Ecto neural progenitor cell (in vitro differentiated cells): Measurements from ENCODE around the gene CCDC148.

Experiments
- DNase-seq: peaks from one replicate; pipeline ENCODE4 v3.0.0-alpha.2; 2018; ENCODE audit warnings: low spot score

Gene CCDC148

DNA sequence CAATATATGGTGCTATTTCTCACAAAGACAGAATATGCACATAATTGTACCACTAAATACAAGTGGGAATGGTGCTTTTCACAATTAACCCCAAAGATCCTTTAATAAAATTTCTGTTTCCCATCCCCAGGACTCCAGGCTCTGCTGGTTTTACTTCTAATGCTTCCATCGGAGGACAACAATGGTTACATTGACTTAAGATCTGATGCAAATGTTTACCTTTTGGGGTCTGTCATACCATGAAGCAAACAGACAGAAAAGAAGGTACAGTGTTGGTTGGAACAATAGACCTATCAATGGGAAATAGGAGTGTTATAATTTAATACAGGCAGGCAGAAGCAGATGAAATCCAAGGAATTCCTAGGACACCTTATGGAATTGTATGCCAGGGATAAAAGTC, 249.2 kb downstream of the CCDC148 start:
- no peak for DNase-seq

DNA sequence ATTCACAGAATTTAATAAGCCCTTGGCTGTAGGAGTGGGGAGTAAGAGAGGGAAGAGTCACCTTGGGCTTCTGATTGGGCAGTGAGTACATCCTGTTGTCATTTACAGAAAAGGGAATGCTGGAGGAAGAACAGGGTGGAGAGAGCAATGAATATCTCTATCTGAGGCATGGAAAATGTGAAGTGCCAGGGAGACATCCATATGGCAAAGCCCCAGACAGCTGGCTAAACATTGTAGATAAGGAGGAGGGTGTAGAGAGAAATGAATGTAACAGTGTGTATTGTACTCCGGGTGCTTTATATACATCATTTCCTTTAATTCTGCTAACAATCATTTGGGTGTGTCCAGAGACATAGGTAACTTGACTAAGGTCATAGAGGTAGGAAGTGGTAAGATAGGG, 251.3 kb downstream of the CCDC148 start:
- no peak for DNase-seq

DNA sequence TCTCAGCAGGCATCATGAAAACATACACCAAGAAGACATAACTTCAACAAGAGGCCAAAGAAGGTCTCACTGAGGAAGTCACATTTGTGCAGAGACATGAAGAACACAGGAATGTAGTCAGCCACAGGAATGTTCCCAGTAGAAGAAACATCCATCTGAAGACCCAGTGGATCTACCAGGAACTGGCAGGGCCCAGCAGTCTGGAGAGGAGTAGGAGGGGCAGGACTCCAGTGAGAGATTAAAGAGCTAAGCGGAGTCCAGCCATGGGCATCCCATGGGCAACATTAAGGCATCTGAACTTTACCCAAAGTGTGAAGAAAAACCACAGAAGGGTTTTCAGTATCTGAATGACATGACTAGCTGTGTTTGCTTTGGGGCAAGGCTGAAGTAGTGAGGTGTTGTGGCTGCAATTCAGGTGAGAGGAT, 251.8 kb downstream of the CCDC148 start:
- DNase-seq: no peak

DNA sequence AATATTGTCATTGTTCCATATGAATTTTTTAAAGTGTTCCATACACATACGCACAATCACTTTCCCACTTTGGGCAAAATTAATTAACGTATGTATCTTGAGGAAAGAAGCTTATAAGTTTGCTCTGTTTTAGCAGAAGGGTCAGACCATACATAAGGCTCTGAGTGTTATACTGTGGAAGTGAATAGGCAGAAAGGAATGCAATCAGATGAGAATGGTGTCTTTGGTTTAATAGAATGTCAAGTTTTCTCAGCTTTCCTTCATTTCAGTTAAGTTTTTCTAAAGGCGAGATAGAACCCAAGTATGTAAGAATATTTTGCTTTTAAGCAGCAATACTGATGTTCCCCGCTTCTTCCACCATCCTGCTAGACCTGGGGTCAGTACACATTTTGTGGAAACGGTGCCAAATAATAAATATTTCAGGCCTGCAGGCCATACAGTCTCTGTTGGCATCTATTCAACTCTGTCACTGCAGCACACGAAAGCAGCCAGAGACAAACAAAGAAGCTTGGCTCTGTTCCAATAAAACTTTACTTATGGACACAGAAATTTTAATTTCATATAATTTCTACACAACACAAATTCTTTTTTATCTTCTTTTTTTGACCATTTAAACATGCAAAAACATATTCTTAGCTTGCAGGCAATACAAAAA, 254.3 kb downstream of the CCDC148 start:
- no peak for DNase-seq

DNA sequence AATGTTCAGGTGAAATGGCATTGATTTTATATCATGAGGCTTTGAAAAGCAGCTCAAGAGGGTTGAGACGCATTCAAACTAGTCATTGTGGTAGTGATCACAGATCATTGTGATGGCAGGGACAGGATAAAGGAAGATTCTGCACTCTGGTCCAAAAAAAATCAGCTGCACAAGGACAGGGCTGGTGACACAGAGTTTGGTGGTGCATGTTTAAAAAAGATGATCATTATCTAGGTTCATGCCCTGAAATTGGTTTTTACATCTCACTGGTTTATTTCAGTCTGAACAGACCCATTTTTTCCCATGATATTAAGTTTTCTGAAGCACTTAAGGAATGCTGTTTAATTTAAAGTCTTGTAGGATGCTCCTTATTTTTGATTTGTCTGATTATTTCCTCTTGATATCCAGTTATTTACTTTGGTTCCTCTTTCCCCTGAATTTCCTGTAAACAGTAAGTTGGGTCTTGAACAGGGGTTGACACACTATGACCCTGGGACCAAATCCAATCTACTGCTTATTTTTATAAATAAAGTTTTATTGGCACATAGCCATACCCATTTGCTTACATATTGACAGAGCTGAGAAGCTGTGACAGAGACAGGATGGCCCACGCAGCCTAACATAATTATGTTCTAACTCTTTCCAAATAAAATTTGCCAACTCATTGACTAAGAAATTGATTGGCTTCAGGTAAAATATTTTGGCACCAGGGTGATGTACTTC, 256.5 kb downstream of the CCDC148 start:
- no peak for DNase-seq

DNA sequence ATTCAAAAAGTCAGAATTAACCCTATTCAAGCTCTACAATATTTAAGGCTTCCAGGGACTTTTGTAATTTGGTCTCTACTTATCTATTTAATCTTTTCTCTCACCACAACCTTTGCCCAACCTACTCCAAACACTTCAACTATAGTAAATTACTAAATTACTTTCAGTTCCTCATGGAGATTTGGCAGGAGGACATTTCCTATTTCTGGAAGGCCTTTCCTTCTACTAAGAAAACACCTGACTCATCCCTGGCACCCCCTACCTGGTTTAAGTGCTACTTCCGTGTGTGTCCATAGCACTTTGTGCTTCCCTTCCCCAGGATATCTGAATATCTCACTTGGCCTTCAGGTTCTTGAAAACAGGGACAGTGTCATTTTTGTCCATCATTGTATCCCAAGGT, 258.6 kb downstream of the CCDC148 start:
- no peak for DNase-seq

DNA sequence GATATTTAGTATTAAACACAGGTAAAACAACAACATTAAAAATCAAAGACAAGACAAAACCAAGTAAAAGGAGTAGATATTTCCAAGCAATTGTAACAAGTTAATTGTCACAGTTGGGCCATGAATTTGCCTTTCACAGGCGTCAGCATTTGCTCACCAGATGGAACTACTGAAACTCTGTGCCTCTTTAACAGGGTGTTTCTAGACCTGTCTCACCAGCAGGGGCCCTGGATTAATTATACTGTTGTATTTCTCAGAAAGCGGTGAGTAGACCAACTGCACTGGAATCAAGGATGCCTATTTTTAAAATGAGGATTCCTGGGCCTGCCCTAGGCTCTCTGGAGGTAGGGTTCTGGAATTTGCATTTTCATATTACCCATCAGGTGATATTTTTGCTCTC, 262.3 kb downstream of the CCDC148 start:
- DNase-seq: no peak

DNA sequence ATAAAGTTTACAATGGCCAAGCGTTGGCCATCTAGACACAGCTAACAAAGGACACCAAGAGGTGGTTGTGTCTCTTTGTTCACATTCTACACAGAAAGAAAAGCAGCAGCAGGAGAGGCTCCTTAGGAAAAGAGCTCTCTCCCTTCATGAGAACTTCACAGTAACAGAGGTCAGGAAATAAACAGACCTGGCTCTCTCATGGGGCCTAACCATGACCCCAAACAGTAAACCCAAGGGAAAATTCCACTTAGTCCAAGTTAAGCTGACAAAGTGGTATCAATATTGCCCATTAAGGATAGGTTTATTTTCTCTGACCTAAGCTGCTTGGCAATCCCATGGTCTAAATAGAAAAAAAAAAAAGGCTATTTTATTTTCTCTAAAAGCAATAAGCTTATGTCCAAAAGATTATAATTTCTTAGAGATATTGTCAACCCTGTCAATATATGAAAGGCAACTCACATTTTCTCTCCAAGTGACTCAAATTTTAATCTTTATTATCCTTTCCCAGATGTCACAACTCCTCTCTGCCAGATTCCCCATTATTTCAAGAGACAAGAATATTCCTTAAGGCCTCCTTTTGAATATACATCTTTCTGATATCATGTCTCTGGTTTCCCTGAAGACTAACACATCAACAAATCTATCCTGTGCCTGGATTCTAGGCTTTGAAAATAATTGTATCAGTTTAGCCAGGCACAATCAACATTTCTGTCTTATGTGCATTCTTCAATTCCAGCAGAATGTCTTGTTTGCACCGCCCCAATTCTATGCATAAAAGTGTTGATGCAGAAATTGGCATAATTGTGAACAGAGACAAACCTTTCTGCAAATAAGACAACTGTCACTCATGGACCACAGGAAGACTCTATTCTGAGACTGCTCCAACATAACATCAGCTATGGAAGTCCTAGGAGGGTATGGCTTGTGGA, 263.8 kb downstream of the CCDC148 start:
- DNase-seq: no peak

DNA sequence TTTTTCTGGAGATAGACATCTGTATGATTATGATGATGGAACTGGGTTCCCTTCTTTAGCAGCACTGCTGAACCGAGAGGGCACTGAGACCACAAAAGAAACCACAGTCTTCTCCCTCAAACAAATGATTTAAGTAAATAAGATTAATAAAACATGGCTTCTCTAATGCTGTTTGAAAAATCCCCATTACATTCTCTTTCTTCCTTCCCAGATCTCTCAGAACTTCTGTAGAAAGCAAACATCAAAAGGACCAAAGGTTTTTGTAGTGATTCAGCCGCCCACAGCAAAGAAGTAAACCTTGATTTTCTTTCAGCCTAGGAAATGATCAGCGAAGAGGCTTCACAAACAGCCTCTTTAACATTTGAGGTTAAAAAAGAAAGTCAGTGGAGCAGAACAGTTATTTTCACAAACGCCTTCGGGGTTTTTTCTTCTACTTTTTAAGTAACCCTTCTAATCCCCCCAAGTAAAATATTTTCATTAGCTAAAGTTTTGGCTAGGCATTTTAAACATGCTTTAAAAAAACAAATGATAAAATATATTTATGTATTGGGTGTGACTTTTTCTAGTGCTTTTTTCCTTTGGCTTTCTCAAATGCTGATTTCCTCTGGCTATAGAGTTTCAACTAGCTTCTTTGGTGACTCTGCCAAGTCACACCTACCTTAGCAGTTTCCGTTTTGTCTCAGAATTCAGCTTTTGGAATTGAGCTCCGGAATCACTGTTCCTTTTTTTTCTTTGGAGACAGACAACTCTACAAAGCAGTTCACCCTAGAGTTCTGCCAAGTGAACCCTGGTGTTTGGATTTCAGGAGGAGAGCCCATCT, 265.3 kb downstream of the CCDC148 start:
- DNase-seq: no peak

DNA sequence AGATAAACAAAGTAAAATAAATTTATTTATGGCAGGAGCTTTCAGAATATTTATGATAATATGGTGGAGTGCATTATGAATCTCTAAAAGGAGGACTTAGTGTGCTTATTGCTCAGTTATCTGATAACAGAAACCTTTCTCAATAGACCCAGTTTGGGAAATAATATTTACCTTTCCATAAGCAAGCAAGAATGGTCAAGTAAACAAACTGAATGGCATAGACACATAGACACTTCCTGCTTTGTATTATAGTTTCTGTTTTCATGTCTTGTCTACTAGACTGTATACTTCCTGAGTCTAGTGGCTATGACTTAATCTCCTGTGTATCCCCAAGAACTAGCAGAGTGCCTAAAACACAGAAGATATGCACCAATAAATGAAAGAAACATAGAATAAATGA, 267.0 kb downstream of the CCDC148 start:
- DNase-seq: no peak

DNA sequence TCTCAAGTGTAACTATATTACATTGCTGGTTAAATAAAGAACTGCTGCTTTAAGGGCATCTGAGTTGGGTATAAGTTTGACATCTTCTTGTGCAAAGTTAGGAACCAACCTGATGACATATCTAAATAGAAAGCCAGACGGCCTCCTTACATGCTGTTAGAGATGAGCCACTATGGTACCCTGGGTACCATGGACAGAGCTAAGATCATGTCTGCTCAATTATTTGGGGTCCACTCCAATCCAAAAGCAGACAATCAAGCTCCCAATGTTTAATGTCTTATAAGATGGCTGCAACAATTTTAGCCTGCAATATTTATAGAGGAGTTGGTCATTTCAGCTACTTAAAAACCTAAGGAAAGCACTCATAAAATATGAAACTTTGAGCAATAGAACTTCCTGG, 268.6 kb downstream of the CCDC148 start:
- no peak for DNase-seq

DNA sequence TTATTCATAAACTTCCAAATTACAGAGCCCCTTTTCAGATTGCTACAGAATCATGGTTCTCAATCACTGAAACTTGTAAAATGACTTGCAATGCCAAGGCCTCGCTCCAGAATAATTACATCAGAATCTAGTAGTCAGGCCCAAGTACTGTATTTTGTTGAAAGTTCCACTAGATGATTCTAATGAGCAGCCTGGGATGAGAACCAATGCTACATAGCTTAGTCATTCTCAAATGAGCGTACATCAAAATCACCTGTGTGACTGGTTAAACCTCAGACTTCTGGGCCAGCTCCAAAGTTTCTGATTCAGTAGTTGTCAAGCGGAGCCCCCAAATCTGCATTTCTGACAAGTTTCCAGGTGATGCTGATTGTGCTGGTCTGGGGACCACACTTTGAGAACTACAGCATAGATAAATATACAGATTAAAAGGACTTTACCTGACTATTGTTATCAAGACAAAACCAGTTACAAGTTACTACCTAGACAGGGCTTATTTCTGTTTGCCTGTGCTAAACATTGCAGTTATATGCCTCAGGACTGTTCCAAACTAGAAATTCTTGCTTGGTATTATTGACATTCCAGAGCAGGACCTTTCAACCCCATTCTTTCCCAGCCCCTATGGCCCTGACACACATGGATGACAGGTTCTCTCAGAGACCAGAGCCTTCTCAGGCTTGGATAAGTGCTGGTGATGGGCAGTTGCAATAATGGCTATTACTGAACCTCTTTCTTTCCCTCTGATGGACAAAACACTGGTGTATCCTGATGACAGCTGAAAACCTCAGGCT, 271.8 kb downstream of the CCDC148 start:
- no peak for DNase-seq

DNA sequence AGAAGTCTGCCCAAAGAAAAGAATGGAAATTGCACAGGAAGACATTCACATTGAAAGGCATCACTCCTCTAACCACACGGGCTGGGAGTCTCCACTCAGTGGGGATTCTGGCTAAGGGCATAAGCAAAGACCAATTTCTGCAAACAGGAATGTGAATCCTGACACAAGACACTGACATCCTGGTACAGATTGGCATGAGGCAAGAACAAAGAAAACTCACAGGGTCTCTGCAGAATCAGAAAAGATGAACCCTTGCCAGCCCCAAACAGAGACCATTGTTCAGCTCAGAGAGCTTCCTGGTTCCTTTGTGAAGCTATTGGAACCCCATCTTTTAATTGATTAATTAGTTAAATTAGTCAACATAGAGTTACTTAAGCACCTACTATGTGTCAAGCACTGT, 272.6 kb downstream of the CCDC148 start:
- DNase-seq: no peak

DNA sequence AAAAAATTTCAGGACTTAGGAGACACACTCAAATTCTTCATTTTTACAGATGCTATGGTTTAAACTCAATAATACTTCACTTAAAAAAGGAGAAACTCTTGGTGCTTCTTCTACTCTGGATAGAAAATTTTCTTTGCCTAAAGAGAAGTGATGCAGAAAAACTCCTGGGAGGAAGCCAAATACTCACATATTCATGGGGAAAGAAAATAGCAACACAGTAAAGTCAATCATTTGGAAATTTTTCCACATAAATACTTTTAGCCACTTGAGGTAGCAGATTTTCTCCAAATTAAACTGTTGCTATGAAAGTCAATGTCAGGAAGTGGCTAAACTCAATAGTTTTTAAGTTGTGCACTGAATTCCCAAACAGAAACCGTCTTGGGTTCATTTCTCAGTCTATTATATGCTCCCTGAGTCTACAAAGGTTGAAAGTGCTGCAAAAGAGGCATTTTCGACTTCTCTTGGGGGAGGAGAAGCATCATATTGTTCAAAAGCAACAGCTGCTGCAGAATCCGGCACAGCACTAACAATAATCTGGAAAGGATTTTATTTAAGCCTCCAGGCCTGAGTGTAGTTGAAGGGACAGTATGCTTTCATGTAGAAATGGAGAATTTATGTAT, 273.8 kb downstream of the CCDC148 start:
- DNase-seq: no peak

DNA sequence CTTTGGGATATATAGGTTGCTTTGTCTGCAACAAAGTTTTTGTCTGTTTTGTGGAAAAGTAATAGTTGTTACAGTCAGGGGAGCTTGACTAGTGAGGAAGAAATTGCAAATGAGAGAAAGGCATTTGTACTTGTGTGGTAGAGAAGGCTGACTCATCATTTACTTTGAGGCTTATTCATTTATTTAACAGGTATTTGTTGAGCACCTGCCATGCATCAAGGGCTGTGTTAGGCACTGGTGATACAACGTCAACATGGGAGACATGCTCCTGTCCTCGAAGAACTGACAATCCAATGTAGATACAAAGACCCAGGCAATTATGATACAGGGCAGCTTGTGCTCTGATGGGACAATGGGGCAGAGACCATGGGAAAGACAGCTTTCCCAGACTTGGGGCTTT, 275.4 kb downstream of the CCDC148 start:
- DNase-seq: no peak

DNA sequence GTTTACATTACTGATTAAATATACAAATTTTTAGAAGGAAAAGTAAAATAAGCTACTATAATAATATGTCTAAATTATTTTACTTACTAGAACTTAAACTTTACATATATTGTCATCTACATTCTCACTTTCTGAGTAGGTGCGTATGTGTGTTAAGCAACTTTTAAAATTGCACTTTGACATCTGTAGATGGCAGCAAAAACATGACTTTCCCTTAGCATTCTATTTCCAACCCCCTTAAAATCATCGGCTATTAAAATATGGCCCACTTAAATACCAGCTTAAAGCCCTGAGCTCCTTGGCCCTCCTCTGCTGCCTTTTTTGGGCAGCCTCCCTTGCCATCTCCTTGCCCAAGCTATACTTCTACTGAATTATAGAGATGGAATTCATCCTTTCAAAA, 276.9 kb downstream of the CCDC148 start:
- DNase-seq: no peak

DNA sequence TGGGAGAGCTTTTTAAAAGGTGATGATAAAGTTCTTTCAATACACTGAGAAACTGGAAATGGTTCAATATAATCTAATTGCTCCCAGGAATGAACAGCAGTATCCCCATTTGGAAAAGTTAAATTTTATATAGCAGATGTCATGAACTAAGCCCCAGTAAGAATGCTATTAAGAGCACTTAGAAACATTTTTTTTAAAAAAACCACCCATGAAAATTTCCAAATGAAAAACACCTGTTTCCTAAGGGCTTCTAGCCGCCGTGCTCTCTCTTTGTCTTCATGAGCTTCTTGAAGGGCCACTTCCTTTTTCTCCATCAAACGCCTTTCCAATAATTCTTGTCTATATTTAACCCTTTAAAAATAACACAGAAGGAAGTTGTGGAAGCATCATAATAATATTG, 277.9 kb downstream of the CCDC148 start:
- no peak for DNase-seq

DNA sequence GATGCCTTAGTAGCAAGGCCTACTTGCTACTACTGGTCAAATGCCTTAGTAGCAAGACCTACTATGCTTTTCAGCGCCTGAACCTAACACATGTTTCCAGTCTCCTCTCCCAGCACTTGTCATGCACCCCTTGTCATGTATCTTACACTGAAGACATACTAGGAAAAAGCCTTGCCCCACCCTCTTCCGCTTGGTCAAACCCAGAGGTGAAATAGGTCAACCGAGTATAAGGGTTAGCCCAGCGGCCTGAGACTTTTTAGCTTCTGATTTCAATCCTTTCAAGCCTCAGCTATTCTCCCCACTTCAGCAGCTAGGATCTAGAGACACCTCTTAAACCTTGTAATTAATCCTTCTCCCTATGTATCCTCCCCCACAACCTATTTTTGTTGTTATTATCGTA, 281.6 kb downstream of the CCDC148 start:
- no peak for DNase-seq

DNA sequence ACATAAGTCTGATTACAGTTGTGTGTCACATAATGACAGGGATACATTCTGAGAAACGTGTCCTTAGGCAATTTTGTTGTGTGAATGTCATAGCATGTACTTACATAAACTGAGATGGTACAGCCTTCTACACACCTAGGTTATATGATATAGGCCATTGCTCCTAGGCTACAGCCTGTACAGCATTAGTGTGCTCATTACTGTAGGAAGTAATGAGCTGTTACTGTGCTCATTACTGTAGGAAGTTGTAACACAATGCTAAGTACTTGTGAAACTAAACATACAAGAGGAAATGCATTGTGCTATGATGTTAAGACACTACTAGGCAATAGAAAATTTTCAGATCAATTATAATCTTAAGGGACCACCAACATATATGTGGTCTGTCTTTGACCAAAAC, 282.1 kb downstream of the CCDC148 start:
- DNase-seq: no peak

DNA sequence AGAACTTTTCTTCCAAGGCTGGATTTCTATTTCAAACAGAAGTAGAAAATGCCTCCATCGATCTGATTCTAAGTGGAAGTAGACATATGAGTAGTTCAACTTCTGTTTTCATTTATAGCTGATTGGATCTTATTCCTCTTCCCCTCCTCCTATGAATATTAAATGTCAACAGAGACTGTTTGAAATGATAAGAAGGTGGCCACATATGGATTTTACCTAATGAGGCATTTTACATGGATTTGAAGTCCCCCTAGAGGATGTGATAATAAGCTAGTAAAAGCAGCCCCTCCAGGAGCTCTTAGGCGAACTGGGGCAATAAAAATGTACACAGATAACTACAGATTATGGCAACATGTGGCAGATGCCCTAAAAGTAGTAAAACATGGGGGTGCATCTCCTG, 283.8 kb downstream of the CCDC148 start:
- no peak for DNase-seq

DNA sequence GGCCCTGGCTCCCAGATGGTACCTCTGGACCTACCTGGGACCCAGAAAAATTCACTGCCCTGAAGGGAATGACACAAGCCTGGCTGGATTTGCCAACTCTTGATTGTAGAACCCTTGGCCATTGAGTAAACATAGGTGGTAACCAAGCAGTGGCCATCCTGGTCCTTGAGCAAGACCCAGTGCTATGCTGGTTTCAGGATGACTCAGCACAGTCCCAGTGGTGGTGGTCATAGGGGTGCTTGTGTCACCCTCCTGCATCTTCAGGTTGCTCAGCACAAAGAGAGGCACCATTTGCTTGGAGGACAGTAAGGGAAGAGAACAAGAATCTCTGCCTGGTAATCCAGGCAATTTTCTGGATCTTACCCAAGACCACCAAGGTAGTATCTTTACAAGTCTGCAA, 302.0 kb downstream of the CCDC148 start:
- no peak for DNase-seq
